Naive thymus-derived CD8-positive, alpha-beta T cell (primary cell): Measurements from ENCODE around the gene HEG1. TPM values are rescaled to one million over a fixed set of nuclear protein-coding genes. Genes with fewer than 3 reads are reported as not detected.

Experiments used
- ATAC-seq, 2 donors: fragments of 150-1000 bp; cut with Tn5 transposase in 1 of 2; sonication (Bioruptor Pico), chemical (Tn5 transposase) in 1 of 2; 1 replicate in 1 of 2; 2 replicates in 1 of 2; pipeline ENCODE4 v1.10.0; 2021; ENCODE audit warnings: mild to moderate bottlenecking in 2 of 2, moderate library complexity in 2 of 2
- POLR2A ChIA-PET: fragments of 350-600 bp; sonication (Branson Sonifier 250); formaldehyde crosslinking; loops from one replicate; lab custom pipeline; 2021; ENCODE audit warnings: antibody characterized with exemption; lab: Charles Lee
- DNase-seq, 10 donors: peaks; one replicate each; pipeline versions ENCODE4 v3.0.0 to v3.0.0-alpha.2; 2020 to 2022
- H3K27ac Mint-ChIP-seq, 10 donors: one replicate each; pipeline ENCODE4 v1.8.0; 2020 to 2022; ENCODE audit warnings: mild to moderate bottlenecking in 10 of 10, mixed read lengths in 10 of 10, moderate library complexity in 4 of 10, inconsistent platforms in 1 of 10
- H3K27me3 Mint-ChIP-seq, 5 donors: one replicate each; pipeline ENCODE4 v1.8.0; 2021 to 2022; ENCODE audit warnings: mixed read lengths in 5 of 5
- H3K36me3 Mint-ChIP-seq, 3 donors: one replicate each; pipeline ENCODE4 v1.8.0; 2020 to 2022; ENCODE audit warnings: mixed read lengths in 3 of 3, mild to moderate bottlenecking in 2 of 3, inconsistent platforms in 1 of 3
- H3K4me1 Mint-ChIP-seq, 4 donors: one replicate each; pipeline ENCODE4 v1.8.0; 2021 to 2022; ENCODE audit warnings: mixed read lengths in 4 of 4
- H3K4me3 Mint-ChIP-seq, 10 donors: one replicate each; pipeline ENCODE4 v1.8.0; 2020 to 2022; ENCODE audit warnings: mild to moderate bottlenecking in 10 of 10, mixed read lengths in 10 of 10, moderate library complexity in 6 of 10, inconsistent platforms in 1 of 10
- H3K9me3 Mint-ChIP-seq, 9 donors: one replicate each; pipeline ENCODE4 v1.8.0; 2020 to 2022; ENCODE audit warnings: mixed read lengths in 9 of 9, mild to moderate bottlenecking in 3 of 9, inconsistent platforms in 1 of 9, moderate library complexity in 1 of 9
- polyA plus RNA-seq, 3 donors: library from polyadenylated mRNA; unstranded; fragments of 300-500 nt; fragmentation: Illumina TruSeq; gene quantifications; one replicate each; pipeline ENCODE4 v1.2.3, GENCODE V29; 2021
- total RNA-seq, 8 experiments: library from RNA in 2 of 8; stranded (reverse) in 2 of 8; gene quantifications; one replicate each; pipeline ENCODE4 v1.2.3 and lab custom pipeline; 2021 to 2026

The HEG1 gene
- total and polyA plus RNA-seq, 5 experiments from 2014 or later = 1.5 to 10.3 (median 2.3) TPM

DNA sequence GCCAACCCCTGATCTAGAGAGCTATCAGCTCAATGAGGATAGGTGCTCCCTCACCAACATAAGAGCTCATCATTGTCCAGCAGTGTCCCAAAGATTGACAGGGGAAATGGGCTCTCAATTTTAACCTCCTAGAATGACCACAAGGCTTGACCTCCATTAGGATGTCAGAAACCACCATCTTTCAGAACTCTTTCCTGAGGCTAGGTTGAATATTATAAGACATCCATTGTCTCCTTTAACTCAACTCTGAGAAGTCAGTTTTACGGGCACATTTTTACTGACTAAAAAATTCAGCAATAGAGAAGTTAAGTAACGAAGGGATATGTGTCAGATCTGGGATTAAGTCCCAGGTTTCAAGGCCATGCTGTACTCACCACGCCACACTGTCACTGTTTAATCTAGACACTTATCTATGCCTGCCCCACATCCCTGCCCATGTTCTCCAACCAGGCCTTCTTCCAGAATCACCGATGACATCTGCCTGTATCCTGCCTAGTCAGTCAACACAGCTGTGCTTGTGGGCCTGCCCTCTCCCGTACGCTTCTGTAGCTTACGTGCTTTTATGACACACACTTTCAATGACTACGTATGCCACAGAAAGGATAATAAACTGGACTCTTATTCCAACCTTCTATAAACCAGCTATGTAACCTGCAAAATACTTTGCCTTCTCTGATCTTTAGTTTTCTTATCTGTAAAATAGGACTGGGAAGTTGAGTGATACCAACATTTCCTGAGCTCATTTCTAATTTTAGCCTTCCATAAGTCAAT is 104.1 kb downstream of the HEG1 start:
- ATAC-seq = no peak
- peaks cover 0 to 2% (median 0%) of the 10 kb centered on the region in 3 donors for H3K36me3 Mint-ChIP-seq

DNA sequence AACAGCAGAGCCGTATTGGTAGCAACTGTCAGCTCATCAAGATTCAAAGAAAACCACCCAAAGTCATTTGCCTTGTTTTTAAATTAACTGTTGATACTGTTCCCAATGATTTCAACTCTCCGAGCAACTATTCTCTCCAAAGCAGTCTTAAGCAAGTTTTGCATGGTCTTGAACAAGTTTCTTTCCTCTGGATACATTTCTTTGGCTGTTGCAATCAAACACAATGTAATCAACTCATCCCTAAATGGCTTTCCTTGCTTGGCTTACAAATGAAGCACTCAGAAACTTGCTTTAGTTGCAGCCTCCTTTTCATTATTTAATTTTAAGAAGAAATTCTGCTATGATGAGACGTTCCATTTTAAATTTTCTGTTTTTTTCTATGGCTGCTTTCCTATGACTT is 105.8 kb downstream of the HEG1 start:
- Mint-ChIP-seq H3K4me1 (peaks cover 0 to 2% (median 0%) of the 10 kb centered on the region in 4 donors), H3K27me3 (peaks cover 0 to 2% (median 0%) of the 10 kb centered on the region in 5 donors), H3K9me3 (peaks cover 0 to under 1% (median 0%) of the 10 kb centered on the region in 9 donors), H3K4me3 (no peak overlapping the region), H3K27ac (no peak overlapping the region), H3K36me3 (no peaks in the 10 kb centered on the region)
- POLR2A ChIA-PET = no interaction called here
- DNase-seq = no peak
- no peak for ATAC-seq

More for the DNA sequence above, 104.1 kb downstream of the HEG1 start:
- POLR2A ChIA-PET = no interaction called here
- Mint-ChIP-seq H3K4me1 (no peaks in the 10 kb centered on the region), H3K27me3 (peaks cover 0 to 2% (median 0%) of the 10 kb centered on the region in 5 donors), H3K4me3 (no peak overlapping the region), H3K9me3 (peaks cover 0 to 4% (median 0%) of the 10 kb centered on the region in 9 donors), H3K27ac (no peak overlapping the region)
- no peak for DNase-seq

DNA sequence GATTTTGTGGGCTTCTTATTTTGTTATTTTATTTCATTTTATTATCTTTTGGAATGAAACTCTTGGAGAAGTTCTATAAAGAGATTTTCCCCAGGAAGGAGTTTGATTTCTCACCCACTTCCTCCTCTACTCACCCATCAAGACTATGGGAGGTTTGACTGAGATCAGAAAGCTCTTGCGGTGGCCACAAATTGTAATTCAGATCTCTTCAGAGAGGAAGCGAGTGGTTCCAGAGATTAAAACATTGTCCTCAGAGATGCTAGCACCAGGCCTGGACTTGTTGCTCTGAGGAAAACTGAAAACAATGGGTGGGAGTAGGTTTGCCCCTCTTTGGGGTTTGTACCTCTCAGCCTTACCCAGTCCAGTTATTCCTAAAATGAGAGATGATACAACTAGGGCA is 113.2 kb downstream of the HEG1 start:
- peaks cover 0 to 19% (median 0%) of the 10 kb centered on the region in 5 donors for H3K27me3 Mint-ChIP-seq
- no peak for ATAC-seq
- H3K27ac Mint-ChIP-seq = no peak overlapping the region
- POLR2A ChIA-PET = no interaction called here
- H3K36me3 Mint-ChIP-seq = no peaks in the 10 kb centered on the region
- peaks cover 0 to 2% (median 0%) of the 10 kb centered on the region in 4 donors for H3K4me1 Mint-ChIP-seq
- DNase-seq = no peak
- H3K4me3 Mint-ChIP-seq = no peak overlapping the region
- no peaks in the 10 kb centered on the region for H3K9me3 Mint-ChIP-seq

DNA sequence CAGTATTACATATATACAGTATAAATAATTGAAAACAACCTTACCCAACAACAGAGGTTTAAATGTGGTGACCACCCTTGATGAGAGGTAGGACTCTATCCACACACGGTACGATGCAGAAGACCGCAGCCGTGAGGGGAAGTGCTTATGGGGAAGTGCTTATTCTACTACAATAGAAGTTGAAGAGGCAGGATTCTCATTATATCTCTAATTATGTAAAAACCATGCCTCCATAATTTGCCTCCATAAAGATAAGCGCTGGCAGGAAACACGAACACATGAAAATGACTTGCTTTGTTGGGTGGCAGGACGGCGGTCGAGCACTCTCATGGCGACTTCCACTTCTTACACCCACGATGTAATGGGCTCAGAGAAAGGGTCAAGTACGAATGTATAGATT is 114.0 kb downstream of the HEG1 start:
- ATAC-seq = no peak
- Mint-ChIP-seq H3K9me3 (peaks cover 0 to 3% (median 0%) of the 10 kb centered on the region in 9 donors), H3K27ac (no peak overlapping the region), H3K27me3 (peaks cover 0 to 19% (median 3%) of the 10 kb centered on the region in 5 donors), H3K4me3 (no peak overlapping the region), H3K36me3 (peaks cover 0 to 2% (median 0%) of the 10 kb centered on the region in 3 donors), H3K4me1 (peaks cover 0 to 2% (median 0%) of the 10 kb centered on the region in 4 donors)
- POLR2A ChIA-PET = no interaction called here
- no peak for DNase-seq

DNA sequence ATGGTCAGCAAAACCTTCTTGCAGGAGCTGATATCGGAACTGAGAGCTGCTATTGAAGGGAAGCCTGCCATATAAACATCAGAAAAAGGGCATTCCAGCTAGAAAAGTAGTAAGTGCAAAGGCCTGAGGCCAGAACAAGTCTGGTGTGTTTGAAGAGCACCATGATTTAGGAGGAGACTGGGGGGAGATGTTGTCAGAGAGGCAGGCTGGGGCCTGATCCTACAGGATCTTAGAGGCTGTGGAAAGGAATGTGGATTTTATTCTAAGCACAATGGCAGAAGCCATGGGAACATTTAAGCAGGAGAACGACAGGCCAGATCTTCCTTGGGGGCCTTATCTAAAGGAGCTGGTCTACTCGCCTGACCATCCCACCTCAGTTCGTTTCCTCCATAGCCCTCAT is 116.1 kb downstream of the HEG1 start:
- no peak for DNase-seq
- H3K4me3 Mint-ChIP-seq = no peak overlapping the region
- no peaks in the 10 kb centered on the region for H3K4me1 Mint-ChIP-seq
- ATAC-seq = no peak
- H3K27me3 Mint-ChIP-seq = peaks cover 3 to 15% (median 5%) of the 10 kb centered on the region in 5 donors
- H3K27ac Mint-ChIP-seq = no peak overlapping the region
- peaks cover 0 to 2% (median 0%) of the 10 kb centered on the region in 3 donors for H3K36me3 Mint-ChIP-seq
- POLR2A ChIA-PET = no interaction called here
- peaks cover 0 to 3% (median 0%) of the 10 kb centered on the region in 9 donors for H3K9me3 Mint-ChIP-seq

DNA sequence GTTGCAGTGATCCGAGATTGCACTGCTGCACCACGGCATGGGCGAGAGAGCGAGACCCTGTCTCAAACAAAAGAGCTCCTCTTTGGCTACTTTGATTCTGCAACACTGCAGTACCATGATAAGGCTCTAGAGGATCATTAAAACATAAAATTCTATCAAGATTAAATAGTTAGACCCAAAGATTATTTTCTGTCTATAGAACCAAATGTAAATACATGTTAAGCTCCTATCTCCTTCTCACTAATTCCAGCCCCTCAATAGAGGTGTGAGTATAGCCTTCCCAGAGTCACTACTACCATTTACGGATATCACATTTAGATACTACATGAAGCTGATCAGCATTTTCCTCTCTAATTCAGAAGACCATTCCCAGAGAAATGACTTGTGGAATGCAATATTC is 116.9 kb downstream of the HEG1 start:
- DNase-seq = no peak

DNA sequence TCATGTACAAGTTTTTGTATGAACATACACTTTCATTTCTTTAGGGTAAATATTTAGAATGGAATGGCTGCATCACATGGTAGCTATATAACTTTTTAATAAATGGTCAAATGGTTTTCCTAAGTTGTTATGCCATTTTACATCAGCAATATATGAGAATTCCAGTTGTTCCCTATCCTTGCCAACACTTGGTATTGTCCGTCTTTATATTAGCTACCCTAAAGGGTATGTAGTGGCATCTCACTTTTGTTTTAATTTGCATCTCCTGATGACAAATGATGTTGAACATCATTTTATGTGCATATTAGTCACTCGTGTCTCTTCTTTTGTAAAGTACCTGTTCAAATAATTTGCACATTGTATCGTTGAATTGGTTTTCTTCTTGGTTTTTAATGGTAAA is 118.7 kb downstream of the HEG1 start:
- POLR2A ChIA-PET = no interaction called here
- DNase-seq (no peak), ATAC-seq (no peak)
- H3K9me3 Mint-ChIP-seq = peaks cover 0 to 3% (median 0%) of the 10 kb centered on the region in 9 donors
- H3K27ac Mint-ChIP-seq = no peak overlapping the region
- H3K36me3 Mint-ChIP-seq = peaks cover 0 to 2% (median 0%) of the 10 kb centered on the region in 3 donors
- H3K4me3 Mint-ChIP-seq = no peak overlapping the region
- H3K4me1 Mint-ChIP-seq = no peaks in the 10 kb centered on the region
- peaks cover 3 to 15% (median 7%) of the 10 kb centered on the region in 5 donors for H3K27me3 Mint-ChIP-seq

More for the DNA sequence above, 116.9 kb downstream of the HEG1 start:
- peaks cover 0 to 3% (median 0%) of the 10 kb centered on the region in 9 donors for H3K9me3 Mint-ChIP-seq
- no peak for ATAC-seq
- H3K4me1 Mint-ChIP-seq = no peaks in the 10 kb centered on the region
- H3K36me3 Mint-ChIP-seq = peaks cover 0 to 2% (median 0%) of the 10 kb centered on the region in 3 donors
- H3K27me3 Mint-ChIP-seq = peaks cover 3 to 15% (median 5%) of the 10 kb centered on the region in 5 donors
- no peak overlapping the region for H3K4me3 Mint-ChIP-seq
- H3K27ac Mint-ChIP-seq = no peak overlapping the region
- POLR2A ChIA-PET = no interaction called here

DNA sequence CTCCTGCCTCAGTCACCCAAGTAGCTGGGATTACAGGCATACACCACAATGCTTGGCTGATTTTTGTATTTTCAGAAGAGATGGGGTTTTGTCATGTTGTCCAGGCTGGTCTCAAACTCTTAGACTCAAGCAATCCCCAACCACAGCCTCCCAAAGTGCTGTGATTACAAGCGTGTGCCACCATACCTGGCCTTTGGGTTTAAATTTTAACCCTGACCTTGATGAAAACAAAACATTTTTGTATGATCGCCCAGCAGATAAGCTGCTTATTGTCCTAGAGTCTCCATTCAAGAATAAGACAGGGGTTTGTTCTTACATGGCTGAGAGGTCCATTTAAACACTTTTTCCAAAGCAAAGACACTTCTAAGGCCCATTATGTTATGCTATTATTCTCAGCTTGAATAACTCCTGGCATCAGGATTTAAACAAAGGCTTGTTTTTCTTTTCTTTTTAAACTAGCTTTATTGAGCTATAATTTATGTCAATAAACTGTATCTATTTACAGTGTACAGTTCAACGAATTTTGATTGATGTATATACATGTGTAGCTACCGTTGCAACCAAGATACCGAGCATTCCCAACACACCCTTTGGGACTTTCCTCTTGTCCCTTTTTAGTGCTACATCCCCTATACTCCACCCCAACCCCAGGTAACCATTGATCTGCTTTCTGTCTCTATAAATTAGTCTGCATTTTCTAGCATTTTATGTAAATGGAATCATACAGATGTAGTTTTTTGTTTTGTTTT is 119.8 kb downstream of the HEG1 start:
- Mint-ChIP-seq H3K27me3 (peaks cover 3 to 15% (median 7%) of the 10 kb centered on the region in 5 donors), H3K9me3 (peaks cover 0 to 3% (median 0%) of the 10 kb centered on the region in 9 donors), H3K27ac (no peak overlapping the region), H3K4me1 (no peaks in the 10 kb centered on the region), H3K4me3 (no peak overlapping the region), H3K36me3 (peaks cover 0 to 2% (median 0%) of the 10 kb centered on the region in 3 donors)
- ATAC-seq (no peak), DNase-seq (no peak)
- POLR2A ChIA-PET = no interaction called here

DNA sequence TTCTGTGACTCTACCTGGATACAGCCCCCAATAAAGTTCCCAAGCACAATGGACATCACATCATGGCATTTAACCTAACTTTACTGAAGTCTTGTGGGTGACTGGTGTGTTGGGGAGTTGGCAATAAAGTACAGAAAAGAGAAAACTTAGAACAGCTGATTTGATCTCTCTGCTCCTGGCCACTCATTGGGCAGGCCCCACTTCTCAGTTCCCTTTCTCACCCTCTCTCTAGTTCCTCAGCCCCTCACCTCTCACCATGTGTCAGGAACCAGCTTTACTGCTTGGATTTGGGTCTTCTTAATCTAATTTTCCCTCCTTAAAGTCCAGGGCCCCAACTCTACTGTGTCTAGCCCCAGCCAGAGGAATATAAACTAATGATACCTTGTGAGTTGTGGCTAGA is 120.5 kb downstream of the HEG1 start:
- no peak overlapping the region for H3K27ac Mint-ChIP-seq
- peaks cover 0 to 2% (median 0%) of the 10 kb centered on the region in 3 donors for H3K36me3 Mint-ChIP-seq
- peaks cover 3 to 15% (median 7%) of the 10 kb centered on the region in 5 donors for H3K27me3 Mint-ChIP-seq
- POLR2A ChIA-PET = no interaction called here
- H3K4me1 Mint-ChIP-seq = no peaks in the 10 kb centered on the region
- no peak overlapping the region for H3K4me3 Mint-ChIP-seq
- peaks cover 0 to 3% (median 0%) of the 10 kb centered on the region in 9 donors for H3K9me3 Mint-ChIP-seq
- DNase-seq (no peak), ATAC-seq (no peak)

DNA sequence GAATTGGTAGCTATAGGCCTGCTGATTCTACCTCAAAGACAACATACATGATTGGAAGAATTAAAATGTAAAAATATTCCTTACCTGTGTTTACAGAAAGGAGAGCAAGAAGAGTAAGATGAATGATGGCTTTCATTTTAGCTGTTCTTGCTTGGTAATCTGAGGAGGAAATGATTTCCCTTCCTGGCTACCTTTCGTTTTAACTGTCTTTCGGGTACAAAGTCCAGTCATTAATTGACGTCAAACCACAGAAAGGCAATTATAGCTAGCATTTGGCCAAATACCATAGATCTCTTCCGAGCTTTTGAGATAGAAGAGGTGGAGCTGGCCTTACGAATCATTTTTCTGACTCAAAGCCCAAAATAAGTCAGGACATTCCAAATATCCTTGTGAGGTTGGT is 121.2 kb downstream of the HEG1 start, which contains the start of gene MUC13:
Gene MUC13, minus strand, starts transcription at position 175 of the 400 bp plus-strand sequence. Its CDS starts 39 bp downstream, at position 136.
- no peaks in the 10 kb centered on the region for H3K4me1 Mint-ChIP-seq
- H3K4me3 Mint-ChIP-seq = no peak within 1 kb of the TSS
- POLR2A ChIA-PET = no interaction called here
- no peak for DNase-seq
- H3K27ac Mint-ChIP-seq = no peak within 1 kb of the TSS
- no peak for ATAC-seq
- peaks cover 0 to 2% (median 0%) of the 10 kb centered on the region in 3 donors for H3K36me3 Mint-ChIP-seq
- peaks cover 3 to 16% (median 5%) of the 10 kb centered on the region in 5 donors for H3K27me3 Mint-ChIP-seq
- peaks cover 0 to 3% (median 0%) of the 10 kb centered on the region in 9 donors for H3K9me3 Mint-ChIP-seq

DNA sequence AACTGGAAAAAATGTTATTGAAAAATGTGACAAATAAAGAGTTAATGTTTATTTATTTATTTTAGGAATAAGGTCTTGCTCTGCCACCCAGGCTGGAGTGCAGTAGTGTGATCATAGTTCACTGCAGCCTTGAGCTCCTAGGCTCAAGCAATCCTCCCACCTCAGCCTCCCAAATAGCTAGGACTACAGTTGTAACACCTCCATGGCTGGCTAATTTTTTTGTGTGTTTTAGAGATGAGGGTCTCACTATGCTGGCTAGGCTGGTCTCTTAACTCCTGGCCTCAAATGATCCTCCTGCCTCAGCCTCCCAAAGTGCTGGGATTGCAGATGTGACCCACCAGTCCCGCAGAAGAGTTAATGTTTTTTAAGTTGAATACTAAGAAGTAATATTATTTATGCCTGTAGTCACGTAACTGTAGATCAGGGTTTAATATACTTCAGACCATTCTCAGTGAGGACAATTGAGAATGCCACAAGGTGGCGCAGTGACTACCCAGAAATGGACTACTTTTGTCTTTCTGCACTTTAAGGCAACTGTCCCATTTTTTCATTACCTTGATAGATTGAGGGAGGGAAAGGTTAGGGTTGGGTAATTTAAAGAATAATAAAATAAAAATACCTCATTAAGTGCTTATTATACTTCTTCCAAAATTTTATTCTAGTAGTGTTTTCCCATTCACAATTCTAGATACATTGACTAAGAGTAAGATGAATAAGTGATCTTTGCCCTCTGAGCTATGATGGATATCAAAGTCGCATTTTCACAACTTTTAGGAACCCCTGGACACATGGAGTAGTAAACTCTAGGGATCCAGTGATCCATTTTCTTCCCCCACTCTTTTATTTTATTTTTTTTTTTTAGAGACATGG is 127.2 kb downstream of the HEG1 start:
- Mint-ChIP-seq H3K27ac (peak overlapping the region in 1 of 10 donors; percentile 54), H3K27me3 (peaks cover 0 to 14% (median 0%) of the 10 kb centered on the region in 5 donors), H3K36me3 (no peaks in the 10 kb centered on the region), H3K9me3 (no peaks in the 10 kb centered on the region), H3K4me3 (no peak overlapping the region), H3K4me1 (peaks cover 0 to 2% (median 0%) of the 10 kb centered on the region in 4 donors)
- DNase-seq = peak; percentile 10 to 76 (median 49)
- ATAC-seq = peak; percentile 56 to 66
- POLR2A ChIA-PET = no interaction called here

DNA sequence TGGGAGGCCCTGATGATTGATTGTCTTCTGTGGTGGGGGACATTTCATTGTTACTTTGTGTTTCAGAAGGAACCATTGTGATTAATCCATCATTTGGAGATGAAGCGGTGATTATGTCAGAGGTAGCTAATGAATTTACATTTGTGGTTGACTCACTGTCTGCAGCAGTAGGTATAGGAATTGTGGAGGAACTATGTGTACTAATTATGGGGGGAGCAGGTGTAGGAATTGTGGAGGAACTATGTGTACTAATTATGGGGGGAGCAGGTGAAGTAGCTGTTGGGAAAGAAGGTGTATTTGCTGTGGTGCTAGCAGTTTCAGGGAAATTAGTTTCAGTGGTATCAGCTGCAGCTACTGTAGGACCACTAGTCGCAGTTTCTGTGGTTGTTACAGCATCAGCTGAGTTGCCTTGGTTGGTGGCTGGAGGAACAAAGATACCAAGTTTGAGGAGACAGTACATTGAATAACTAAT is 128.2 kb downstream of the HEG1 start:
- Mint-ChIP-seq H3K27me3 (peaks cover 0 to 14% (median 0%) of the 10 kb centered on the region in 5 donors), H3K36me3 (no peaks in the 10 kb centered on the region), H3K27ac (no peak overlapping the region), H3K9me3 (no peaks in the 10 kb centered on the region), H3K4me1 (peaks cover 0 to 2% (median 0%) of the 10 kb centered on the region in 4 donors), H3K4me3 (no peak overlapping the region)
- POLR2A ChIA-PET = no interaction called here
- no peak for DNase-seq
- no peak for ATAC-seq
